ENCODE measurements around the gene GALNT16. TPM values are rescaled to one million over a fixed set of nuclear protein-coding genes. Genes with fewer than 3 reads are reported as not detected.

The GALNT16 gene
- total RNA-seq, 1 donor from 2014 or later: 3.5 TPM

DNA sequence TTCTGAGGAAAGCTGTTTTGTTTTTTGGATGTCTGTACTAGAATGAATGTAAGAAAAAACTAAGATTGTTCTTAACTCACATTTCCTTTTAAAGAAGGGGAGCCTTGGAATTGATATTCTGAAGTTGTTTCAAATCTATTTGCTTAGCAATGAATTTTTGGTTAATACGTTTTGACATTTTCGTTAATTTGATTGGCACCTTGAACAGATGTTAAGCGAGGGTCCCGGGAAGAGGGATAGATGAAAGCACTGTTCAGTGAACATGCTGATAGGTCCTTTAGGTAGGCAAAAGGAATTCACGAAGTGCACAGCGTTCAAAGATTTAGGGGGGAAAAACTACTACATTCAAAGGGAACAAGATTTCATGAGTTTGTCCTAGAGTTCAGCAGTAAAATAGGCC lies 140.2 kb downstream of the GALNT16 start:
- H3K4me3 ChIP-seq: peak overlapping the region; percentile 73
- peaks cover 48% of the 10 kb centered on the region for H3K4me1 ChIP-seq
- peaks cover 12% of the 10 kb centered on the region for H3K36me3 ChIP-seq
- no peak for DNase-seq
- no peaks in the 10 kb centered on the region for H3K9me3 ChIP-seq
- no peak overlapping the region for H3K27ac ChIP-seq
- intact Hi-C loops (cut with DNase I): no loop called here
- TF ChIP-seq, protein P1, sequence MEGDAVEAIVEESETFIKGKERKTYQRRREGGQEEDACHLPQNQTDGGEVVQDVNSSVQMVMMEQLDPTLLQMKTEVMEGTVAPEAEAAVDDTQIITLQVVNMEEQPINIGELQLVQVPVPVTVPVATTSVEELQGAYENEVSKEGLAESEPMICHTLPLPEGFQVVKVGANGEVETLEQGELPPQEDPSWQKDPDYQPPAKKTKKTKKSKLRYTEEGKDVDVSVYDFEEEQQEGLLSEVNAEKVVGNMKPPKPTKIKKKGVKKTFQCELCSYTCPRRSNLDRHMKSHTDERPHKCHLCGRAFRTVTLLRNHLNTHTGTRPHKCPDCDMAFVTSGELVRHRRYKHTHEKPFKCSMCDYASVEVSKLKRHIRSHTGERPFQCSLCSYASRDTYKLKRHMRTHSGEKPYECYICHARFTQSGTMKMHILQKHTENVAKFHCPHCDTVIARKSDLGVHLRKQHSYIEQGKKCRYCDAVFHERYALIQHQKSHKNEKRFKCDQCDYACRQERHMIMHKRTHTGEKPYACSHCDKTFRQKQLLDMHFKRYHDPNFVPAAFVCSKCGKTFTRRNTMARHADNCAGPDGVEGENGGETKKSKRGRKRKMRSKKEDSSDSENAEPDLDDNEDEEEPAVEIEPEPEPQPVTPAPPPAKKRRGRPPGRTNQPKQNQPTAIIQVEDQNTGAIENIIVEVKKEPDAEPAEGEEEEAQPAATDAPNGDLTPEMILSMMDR (IDR thresholded peaks at IDR 0.05): no peak
- no peaks in the 10 kb centered on the region for H3K27me3 ChIP-seq (ENCODE audit: low read depth)
- ATAC-seq: no peak

DNA sequence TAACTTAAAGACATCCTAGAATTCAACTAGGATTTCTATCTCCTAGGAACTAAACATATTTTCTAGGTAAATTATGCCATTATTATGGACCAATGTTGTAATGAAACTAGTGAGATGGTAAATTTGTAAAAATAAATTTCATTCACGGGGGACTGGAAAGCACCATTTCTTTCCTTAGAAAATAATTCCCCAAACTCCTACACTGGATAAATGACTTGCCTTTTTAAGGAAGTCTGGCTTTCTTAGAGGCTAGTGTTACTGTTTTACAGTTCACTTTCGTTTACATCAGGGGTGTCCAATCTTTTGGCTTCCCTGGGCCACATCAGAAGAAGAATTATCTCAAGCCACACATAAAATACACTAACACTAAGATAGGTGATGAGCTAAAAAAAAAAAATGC lies 141.9 kb downstream of the GALNT16 start:
- Histone ChIP-seq H3K4me3 (no peak overlapping the region), H3K27me3 (ENCODE audit: low read depth) (no peaks in the 10 kb centered on the region), H3K36me3 (no peaks in the 10 kb centered on the region), H3K4me1 (peaks cover 39% of the 10 kb centered on the region), H3K27ac (no peak overlapping the region), H3K9me3 (no peaks in the 10 kb centered on the region)
- DNase-seq (no peak), ATAC-seq (no peak)
- intact Hi-C loops (cut with DNase I): no loop called here
- TF ChIP-seq, protein P1 (IDR thresholded peaks at IDR 0.05): no peak

DNA sequence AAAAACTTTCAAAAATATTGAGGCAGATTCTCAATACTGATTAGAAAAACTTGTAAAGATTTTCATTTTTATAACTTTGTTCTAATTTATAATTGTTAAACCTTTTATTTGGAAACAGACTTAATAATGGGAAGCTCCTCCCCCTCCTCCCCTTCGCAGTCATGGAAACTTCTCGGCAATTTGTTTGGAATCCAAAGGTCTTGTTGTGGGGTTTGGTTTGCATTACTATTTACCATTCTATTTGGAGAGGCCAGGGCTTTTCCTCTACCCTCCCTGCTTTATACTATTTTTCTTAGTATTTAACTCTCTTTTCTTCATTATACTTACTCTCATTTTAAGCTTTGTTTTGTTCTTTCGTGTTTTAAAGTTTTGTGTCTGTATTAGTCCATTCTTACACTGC lies 144.5 kb downstream of the GALNT16 start:
- Histone ChIP-seq H3K4me1 (peaks cover 28% of the 10 kb centered on the region), H3K27me3 (ENCODE audit: low read depth) (no peaks in the 10 kb centered on the region), H3K36me3 (no peaks in the 10 kb centered on the region), H3K9me3 (no peaks in the 10 kb centered on the region), H3K27ac (no peak overlapping the region), H3K4me3 (no peak overlapping the region)
- no peak for DNase-seq
- TF ChIP-seq, protein P1 (IDR thresholded peaks at IDR 0.05): no peak
- no peak for ATAC-seq
- intact Hi-C loops (cut with DNase I): no loop called here

DNA sequence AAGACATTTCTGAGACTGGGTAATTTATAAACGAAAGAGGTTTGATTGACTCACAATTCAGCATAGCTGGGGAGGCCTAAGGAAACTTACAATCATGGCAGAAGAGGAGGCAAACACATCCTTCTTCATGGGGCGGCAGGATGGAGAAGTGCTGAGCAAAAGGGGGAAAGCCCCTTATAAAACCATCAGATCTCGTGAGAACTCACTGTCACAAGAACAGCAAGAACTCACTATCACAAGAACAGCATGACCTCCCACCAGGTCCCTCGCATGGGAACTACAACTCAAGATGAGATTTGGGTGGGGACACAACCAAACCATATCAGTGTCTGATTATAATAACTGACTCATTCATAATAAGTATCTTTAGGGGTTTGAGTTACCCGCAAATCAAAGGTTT lies 144.9 kb downstream of the GALNT16 start:
- no peaks in the 10 kb centered on the region for H3K36me3 ChIP-seq
- TF ChIP-seq, protein P1 (IDR thresholded peaks at IDR 0.05): no peak
- H3K9me3 ChIP-seq: no peaks in the 10 kb centered on the region
- no peaks in the 10 kb centered on the region for H3K27me3 ChIP-seq (ENCODE audit: low read depth)
- no peak overlapping the region for H3K27ac ChIP-seq
- no peak for ATAC-seq
- H3K4me1 ChIP-seq: peaks cover 24% of the 10 kb centered on the region
- no peak for DNase-seq
- intact Hi-C loops (cut with DNase I): no loop called here
- H3K4me3 ChIP-seq: no peak overlapping the region

DNA sequence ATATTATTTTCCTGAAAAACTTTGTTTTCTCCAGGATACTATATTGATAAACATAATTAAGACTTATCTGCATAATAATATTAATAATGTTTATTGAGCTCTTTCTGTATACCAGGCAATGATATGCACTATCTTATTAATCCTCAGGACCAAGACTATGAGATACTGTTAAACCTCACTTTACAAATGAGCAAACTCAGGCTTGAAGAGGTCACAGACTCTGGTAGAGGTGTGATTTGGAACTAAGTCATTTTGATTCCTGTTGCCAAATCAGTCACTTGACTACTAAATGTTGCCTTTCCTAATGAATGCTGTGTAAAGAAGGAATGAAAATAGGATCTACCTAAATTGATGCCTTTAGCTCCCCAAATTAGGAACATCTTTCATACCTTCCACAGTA lies 145.8 kb downstream of the GALNT16 start:
- Histone ChIP-seq H3K27ac (no peak overlapping the region), H3K36me3 (no peaks in the 10 kb centered on the region), H3K9me3 (no peaks in the 10 kb centered on the region), H3K4me3 (no peak overlapping the region), H3K4me1 (peaks cover 15% of the 10 kb centered on the region), H3K27me3 (ENCODE audit: low read depth) (no peaks in the 10 kb centered on the region)
- TF ChIP-seq, protein P1 (IDR thresholded peaks at IDR 0.05): no peak
- no peak for DNase-seq
- ATAC-seq: no peak
- intact Hi-C loops (cut with DNase I): no loop called here

Other genes starting within 250 kb of the GALNT16 start
- 54.5 TPM for gene DCAF5, start 107.0 kb upstream of the GALNT16 start, total RNA-seq
- 23.7 TPM for gene EXD2, start 68.7 kb upstream of the GALNT16 start, total RNA-seq
- 128 TPM for gene ERH, start 138.1 kb downstream of the GALNT16 start, total RNA-seq
- 49.6 TPM for gene SLC39A9, start 138.5 kb downstream of the GALNT16 start, total RNA-seq
- 0.47 TPM for gene PLEKHD1, start 224.6 kb downstream of the GALNT16 start, total RNA-seq

All from lower lobe of right lung (tissue), 2 donors.